GM21381 (cell line): ENCODE results near the gene ABI3.

Source experiments
- ATAC-seq: cut with Tn5 transposase; IDR thresholded peaks from one replicate; pipeline ENCODE4 v1.9.1; 2021; ENCODE audit warnings: mild to moderate bottlenecking, moderate library complexity; ENCODE audit not compliant: unreplicated experiment

ABI3 gene

GRCh38 chr17:49196520-49196919 lies 14.0 kb upstream of the ABI3 start:
- ATAC-seq: no peak

DNA sequence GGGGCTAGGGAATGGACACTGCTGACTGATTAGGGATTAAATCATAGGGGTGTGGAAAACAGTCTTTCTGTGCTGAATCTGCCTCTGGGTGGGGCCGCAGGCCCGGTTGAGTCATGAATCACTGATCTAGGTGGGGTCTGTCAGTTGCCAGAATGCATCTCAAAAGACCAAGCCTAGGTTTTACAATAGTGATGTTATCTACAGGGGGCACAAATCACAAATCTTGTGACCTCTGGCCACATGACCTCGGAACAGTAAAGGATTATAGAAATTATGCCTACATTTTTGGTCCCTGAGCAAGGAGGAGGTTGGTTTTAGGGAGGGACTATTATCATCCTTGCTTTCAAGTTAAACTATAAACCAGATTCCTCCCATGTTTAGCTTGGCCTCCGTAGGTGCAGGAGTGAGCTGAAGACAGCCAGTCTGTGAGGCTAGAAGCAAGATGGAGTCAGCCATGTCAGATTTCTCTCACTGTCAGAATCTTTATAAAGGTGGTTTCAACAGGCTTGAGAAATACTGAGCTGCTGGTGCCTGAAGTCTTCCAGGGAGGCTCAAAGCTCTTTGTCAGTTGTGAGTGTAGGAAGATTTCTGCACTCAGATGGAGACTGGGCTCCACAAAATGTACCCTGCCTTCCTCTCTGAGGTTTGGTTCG lies 13.0 kb upstream of the ABI3 start:
- no peak for ATAC-seq

- ATAC-seq: no peak
Measured at GRCh38 chr17:49198211-49198610, 12.3 kb upstream of the ABI3 start.

DNA sequence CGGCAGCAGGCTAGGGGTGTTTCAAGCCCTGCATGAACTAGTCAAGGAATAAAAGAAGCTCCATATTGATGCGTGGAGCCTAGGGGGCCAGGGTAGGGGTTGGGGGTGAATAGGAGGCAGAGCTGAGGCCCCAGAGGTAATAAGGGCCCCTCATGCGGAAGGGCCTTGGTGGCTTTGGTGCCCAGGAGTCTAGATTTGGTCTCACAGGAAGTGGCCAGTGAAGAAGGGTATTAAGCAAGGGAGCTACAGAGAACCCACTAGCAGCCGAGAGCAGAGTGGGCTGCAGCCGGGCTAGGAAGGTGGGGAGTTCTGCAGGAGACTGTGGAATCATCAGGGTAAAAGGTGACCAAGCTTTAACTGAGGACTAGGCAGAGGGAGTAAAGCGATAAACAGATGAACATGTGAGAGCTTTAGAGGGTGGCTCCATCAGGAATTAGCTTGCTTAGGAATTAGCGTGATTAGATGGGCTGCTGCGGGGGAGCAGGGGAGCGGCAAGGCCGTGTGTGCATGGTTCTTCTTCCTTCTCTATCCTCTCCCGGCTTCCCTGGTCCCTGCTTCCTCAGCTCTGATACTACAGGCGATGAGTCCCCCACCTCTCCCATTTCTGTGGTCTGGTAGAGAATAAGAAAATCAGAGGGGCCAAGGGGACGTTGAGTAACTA lies 10.0 kb upstream of the ABI3 start:
- ATAC-seq: no peak

DNA sequence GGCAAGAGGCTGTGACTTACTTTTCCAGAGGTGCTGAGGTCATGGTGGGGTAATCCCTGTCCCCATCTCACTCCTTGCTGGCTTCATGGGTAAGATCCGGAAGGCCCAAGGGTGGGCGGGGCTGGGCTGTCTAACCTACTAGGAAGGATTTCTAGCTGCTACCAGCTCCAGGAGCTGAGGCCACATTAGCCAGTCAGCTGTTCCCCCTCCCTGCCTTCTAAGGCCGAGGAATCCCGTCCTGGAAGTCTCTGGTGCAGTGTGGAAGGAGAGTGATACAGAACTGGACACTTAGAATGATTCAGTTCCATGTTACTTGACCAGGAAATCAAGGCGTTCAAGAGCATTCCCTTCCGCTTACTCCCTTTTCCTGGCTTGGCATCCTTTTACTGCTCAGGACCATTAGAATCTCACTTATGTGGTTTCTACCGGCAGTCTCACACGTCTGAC lies 9.0 kb upstream of the ABI3 start:
- no peak for ATAC-seq

- no peak for ATAC-seq
Measured at GRCh38 chr17:49203796-49204195, 6.7 kb upstream of the ABI3 start.

DNA sequence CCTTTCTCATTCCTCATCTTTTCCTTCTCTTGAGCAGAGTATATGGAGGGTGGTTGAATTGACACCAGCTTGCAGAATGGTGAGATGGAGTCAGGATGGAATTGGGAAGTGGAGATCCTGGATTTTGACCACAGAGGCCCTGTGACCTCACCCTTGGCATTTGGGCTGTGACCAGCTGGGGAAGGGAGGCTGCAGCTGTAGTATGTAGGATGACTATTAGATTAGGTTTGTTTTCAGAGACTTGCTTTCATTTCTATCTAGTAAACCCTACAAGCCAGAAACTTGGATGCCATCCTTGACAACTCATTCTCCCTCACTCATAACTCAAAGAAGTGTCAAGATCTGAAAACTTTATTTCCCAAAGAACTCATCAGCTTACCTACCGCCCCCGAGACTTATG lies 6.0 kb upstream of the ABI3 start:
- no peak for ATAC-seq

GRCh38 chr17:49209061-49209571 lies 1.4 kb upstream of the ABI3 start:
- ATAC-seq: no peak

- ATAC-seq: no peak
Measured at GRCh38 chr17:49213399-49213798, 2.9 kb downstream of the ABI3 start.

GRCh38 chr17:49213847-49214246 lies 3.3 kb downstream of the ABI3 start:
- no peak for ATAC-seq

DNA sequence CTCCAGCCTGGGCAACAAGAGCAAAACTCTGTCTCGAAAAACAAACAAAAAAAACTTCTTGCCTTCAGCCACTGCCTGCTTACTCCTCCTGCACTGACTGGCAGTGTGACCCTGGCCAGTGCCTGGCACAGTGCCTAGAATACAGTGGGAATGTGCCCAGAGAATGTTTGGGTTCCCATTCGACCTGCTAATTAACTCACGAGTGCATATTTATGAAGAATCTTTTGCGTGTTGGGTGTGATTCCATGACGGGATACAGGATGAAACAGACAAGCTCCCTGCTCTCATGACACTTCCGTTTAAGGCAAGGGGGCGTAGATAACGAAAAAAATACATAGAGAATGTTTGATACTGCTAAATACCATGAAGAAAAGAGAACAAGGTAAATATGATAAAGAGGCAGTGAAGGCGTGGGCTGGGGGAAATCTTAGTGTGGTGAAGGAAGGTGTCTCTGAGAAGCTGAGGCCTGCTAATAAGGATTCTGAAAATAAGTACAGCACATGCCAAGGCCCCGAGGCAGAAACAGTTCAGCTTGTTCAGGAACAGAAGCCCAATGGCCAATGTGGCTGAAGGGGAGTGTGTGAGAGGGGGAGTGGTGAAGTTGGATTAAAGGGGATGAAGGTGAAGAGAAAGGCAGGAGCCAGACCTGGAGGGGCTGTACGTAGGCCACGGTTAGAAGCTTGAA lies 4.3 kb downstream of the ABI3 start:
- no peak for ATAC-seq

- no peak for ATAC-seq
Measured at GRCh38 chr17:49216482-49216881, 6.0 kb downstream of the ABI3 start.

GRCh38 chr17:49216953-49217650 lies 6.6 kb downstream of the ABI3 start:
- ATAC-seq: no peak

- peak; percentile 43 for ATAC-seq
Measured at GRCh38 chr17:49217651-49218413, 7.3 kb downstream of the ABI3 start.

DNA sequence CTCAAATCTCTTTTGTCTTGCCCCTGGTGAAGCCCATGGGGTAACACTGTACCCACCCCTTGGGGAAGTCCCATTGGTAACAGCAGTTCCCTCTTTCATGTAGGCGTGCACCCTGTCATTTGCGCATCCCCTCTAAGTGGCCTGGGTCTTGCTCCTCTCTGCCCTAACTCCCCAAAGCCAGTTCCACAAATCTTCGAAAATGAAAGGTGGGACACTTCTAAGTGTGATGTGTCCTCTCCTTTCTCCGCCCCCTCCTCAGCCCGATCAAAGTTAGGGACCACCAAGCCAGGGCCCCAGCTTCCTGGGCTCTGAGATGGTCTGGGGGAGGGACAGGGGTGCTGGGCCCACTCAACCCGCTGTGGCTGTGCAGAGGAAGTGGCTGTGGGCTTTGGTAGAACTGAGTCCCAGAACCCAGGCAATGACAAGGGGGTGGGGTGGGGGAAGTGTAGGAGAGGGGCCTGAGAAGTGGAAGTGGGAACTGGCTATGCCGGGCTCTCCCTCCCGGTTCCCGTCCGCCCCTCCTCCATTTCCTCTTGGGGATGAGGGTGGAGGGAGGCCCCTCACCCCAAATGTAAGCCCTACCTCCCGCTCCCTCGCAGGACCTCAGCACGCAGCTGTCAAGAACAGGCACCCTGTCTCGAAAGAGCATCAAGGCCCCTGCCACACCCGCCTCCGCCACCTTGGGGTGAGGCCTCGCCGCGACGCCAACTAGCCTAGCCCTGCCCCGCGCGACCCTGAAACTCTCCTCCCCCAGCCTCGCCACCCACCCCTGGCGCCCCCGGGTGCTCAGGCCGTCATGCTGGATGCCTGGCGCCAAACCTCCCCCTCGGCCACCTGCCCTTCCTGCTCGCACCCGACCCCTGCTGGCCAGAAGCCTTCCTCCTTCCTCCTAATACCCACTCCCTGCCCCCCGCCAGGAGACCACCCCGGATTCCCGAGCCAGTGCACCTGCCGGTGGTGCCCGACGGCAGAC lies 8.7 kb downstream of the ABI3 start:
- ATAC-seq: no peak

GRCh38 chr17:49219987-49220386 lies 9.5 kb downstream of the ABI3 start:
- ATAC-seq: no peak

DNA sequence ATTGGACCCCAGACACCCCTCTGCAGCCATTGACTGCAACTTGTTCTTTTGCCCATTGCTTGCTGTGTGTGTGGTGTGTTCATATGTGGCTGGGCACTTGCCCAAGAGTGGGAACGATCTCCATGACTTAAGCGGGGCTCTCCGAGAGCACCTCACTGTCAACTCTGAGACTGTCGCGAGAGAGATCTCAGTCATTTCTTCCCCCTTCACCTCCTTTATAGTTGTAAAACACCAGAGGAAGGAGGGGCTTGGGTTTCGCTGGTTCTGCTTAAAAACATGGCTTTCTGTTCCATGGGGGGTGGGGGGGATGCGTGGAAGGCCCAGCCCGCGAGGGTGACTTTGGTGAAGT lies 12.6 kb downstream of the ABI3 start:
- ATAC-seq: no peak

DNA sequence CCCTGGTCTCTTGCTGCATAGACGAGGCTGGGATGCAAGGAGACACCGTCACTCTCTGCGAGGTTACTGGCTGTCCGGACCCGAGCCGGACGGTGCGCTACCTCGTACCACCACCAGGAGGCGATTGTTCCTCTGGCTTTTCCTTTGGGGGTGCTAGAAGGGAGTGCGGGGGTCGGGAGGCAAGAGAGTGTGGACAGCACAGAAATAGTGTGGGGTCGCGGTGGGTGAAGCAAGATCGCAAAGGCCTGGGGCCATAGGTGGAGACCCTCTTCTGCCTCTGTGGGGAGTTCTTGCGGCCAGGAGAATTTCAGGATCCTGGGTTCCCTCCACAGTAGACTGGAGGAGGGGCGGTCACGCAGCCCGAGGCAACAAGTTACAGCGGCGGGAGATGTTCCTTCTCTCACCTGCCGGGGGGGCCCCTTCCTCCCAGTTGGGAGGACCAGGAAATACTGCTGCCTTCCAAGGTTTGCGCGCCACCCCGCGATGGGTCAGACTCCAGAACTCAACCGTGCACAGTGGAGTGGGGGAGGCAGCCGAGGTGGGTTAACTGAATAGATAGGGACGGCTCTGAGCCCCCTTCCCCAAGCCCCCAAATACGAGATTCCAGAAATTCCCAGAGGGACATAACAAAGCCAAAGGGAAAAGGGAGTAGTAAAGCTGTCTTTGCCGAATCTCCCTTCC lies 13.2 kb downstream of the ABI3 start:
- ATAC-seq: no peak
